GM19240 (cell line): ENCODE data around the gene IL1RL2.

Experiments used
- DNase-seq: peaks from one replicate; pipeline ENCODE4 v3.0.0; 2011; ENCODE audit warnings: low spot score; ENCODE audit not compliant: insufficient read length

The IL1RL2 gene

GRCh38 chr2:102262216-102263129 is 75.7 kb downstream of the IL1RL2 start:
- no peak for DNase-seq

DNA sequence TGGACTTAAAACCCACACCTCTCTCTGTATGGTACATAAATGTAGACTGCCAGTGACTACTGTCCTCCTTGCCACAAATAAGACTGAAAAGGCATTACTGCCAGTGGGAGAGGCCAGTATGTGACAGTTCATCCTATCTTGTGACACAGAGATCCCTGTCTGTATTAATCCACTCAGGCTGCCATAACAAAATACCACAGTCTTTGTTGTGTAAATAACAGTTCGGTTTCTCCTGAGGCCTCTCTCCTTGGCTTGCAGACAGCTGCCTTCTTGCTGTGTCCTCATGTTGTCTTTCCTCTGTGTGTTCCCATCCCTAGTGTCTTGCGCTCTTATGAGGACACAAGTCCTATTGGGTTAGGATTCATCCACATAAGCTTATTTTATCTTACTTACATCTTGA is 78.1 kb downstream of the IL1RL2 start:
- no peak for DNase-seq

DNA sequence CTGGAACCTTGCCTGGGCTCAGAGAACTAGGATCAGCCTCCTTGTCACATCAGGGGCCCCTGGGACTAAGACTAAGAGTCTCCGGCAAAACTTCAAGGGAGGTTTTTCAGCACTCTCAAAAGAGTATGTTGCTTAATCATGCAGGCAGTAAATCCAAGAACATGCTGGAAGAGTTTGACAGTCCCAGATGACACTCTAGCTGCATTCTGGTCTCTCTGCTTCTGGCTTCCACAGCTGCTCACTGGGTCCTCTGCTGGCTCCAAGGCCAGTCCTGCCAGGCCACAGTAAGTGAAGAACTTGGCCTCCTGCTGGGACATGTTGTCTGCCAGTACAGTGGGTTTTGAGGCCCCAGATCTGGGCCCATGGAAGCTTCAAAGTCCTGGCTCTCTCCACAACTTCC is 79.4 kb downstream of the IL1RL2 start:
- no peak for DNase-seq

DNA sequence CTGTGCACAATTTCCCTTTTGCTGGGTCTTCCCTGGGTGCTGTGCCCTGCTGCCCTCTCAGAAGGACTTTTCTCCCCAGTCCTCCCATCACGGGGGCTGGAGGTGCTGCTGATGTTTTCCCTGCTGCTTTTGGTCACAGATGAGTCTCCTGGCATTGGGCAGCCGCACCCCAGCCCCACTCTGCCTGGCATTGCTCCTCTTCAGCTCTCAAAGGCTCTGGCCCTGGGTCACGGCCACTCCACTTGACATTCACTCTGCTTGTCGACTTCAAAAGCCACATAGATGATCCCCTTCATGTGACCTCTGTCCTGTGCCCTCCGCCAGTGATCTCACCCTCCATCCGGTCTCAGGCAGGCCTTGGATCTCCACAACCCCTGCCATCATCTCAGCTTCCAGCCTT is 81.0 kb downstream of the IL1RL2 start:
- DNase-seq, result no peak

- DNase-seq, result no peak
Measured at GRCh38 chr2:102268510-102269199, 81.8 kb downstream of the IL1RL2 start.

DNA sequence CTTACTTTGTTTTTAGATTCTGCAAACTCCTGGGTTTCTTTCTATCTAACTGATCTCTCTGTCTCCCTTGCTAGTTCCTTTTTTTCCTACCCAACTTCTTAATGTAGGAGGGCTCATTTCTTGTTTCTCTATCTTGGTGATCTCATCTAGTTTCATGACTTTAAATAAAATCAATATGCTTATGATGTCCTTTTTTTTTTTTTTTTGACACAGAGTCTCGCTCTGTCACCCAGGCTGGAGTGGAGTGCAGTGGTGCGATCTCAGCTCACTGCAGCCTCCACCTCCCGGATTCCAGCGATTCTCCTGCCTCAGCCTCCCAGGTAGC is 82.3 kb downstream of the IL1RL2 start:
- DNase-seq, result no peak

- no peak for DNase-seq
Measured at GRCh38 chr2:102271844-102272243, 85.0 kb downstream of the IL1RL2 start.

- DNase-seq, result no peak
Measured at GRCh38 chr2:102273619-102274211, 86.9 kb downstream of the IL1RL2 start.

- DNase-seq, result no peak
Measured at GRCh38 chr2:102276549-102277201, 89.9 kb downstream of the IL1RL2 start.

DNA sequence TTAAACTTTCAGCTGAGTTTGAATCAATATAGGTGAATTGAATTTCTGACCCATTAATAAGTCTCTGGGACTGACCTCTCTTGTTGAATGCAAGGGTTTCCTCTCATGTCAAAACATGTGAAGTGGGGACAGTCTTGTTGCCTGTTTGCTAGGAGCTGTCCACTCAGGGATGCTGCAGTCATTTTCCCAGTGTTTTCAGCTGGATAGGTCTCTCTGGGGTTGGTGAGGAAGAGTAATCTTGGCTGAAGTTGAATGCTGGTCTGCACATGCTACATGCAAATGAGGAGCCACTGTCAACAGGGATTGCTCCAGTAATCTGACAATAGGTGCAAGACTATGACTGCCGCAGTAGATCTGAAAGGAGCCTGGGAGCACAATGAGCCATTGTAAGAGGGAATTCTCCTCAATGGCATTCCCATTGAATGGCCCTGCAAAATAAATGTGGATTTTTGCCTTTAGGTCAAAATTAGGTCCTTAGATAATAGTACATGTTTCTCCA is 90.4 kb downstream of the IL1RL2 start:
- no peak for DNase-seq

DNA sequence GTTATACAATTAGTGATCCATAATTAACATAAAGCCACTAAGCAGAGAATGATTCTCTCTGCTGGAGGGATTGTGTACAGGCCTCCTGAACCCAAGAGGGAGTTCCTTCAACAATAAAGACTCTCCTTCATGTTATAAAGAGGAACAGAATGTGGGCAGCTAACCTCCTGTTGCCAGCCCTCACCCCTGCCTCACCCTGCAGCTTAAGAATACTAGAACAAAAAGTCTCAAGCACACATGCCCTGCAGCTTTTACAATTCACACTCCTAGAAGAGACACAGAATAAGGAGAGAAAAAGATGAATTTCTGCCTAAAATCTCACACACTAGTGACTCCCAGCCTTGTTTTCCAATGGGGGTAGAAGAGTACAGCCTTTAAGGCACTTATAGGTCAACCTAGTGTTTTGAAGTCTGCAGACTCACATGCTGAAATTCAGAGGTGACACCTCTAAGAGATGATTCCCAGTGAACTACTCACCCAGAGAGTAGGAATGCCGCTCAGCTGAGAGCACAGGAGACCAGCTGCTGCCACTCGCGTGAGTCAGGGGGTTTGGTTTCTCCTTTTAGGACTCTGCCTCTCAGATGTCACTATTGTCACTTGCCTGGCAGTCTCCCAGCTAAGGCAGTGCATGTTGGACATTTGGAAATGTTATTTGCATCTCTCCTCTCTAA is 92.0 kb downstream of the IL1RL2 start:
- no peak for DNase-seq

- no peak for DNase-seq
Measured at GRCh38 chr2:102279391-102279735, 92.5 kb downstream of the IL1RL2 start.

DNA sequence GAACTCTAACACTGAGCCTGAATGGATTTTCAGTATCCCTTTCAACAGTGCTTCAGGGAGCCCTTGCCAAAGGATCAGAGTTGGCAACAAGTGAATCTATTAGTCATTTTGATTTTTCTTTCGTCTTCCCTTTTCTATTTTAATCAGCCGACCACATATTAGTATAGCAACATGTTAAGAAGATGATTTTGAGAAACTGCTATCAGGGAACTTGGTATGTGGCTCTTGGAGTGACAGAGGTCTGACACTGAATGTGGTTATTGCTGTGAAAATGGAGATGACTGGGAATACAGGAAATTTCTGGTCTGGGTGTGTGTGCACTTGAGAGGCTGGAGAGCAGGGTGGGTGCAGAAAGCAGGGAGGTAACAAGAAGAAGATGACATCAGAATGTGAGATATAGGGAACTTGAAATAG is 95.9 kb downstream of the IL1RL2 start:
- no peak for DNase-seq

- DNase-seq, result no peak
Measured at GRCh38 chr2:102283996-102284395, 97.2 kb downstream of the IL1RL2 start.

DNA sequence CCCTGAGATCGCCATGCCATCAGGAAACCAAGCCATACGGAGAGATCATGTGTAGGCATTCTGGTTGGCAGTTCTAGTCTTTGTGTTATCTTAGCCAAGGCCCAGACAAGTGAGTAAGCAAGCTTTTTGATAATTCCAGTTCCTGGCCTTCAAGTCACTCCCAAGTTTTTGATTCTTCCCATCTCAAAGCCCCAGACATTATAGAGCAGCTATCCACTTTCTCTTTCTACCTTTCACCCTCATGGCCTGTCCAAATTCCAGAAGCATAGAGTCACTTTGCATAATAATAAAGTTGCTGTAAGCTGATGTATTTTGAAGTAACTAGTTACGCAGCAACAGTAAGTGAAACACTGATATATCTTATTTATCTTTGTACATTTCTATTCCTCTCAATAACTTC is 97.8 kb downstream of the IL1RL2 start:
- DNase-seq, result no peak

- DNase-seq, result no peak
Measured at GRCh38 chr2:102285368-102285767, 98.5 kb downstream of the IL1RL2 start.

DNA sequence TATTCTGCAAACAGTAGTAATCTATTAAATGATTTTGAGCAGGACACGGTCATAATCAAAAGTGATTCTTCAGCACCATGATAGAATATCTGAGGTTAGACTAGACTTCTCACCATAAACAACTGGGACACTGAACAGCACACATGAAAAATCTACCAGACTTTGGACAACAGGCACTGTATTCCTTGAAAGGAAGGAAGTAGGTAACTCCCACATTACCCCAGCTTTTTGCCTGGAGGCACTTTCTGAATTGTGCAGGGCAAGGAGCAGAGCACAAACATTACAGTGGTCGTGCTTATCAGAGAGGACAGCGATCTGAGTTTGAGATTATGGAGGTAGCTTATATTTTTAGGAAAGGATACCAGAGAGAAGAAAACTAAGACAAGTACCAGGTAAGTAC is 99.2 kb downstream of the IL1RL2 start:
- no peak for DNase-seq

DNA sequence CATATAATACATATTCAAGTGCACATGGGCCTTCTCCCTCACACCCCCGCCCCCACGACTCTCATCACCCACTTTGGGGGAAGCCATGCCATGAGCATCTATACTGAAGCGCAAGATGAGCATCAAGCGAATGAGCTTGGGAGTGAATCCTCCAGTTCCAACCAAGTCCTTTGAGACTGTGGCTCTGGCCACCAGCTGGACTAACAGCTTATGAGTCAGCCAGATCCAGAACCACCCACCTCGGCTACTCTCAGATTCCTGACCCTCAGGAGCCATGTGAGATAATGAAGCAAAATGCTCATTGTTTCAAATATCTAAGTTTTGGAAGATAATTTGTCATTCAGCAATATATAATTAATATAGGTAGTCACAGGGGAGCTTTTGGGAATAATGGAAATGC is 102.3 kb downstream of the IL1RL2 start:
- DNase-seq, result no peak
